BLaER1 (cell line): Measurements from ENCODE around the gene GRIK3.
"Not testable (repeated sequence)": the region's sequence is repeated elsewhere in the genome, so short reads cannot be mapped to it uniquely, and the experiment has no call there.

Source experiments
- H3K27ac ChIP-seq: shearing (Covaris generic); formaldehyde crosslinking; 2 replicates; pipeline ENCODE4 v1.8.1; 2022
- H3K27me3 ChIP-seq: shearing (Covaris generic); formaldehyde crosslinking; 2 replicates; pipeline ENCODE4 v1.8.1; 2022
- H3K36me3 ChIP-seq: shearing (Covaris generic); formaldehyde crosslinking; 2 replicates; pipeline ENCODE4 v1.8.1; 2022
- H3K4me1 ChIP-seq: shearing (Covaris generic); formaldehyde crosslinking; 2 replicates; pipeline ENCODE4 v1.8.1; 2022
- H3K4me2 ChIP-seq: shearing (Covaris generic); formaldehyde crosslinking; 2 replicates; pipeline ENCODE4 v1.8.1; 2022
- H3K4me3 ChIP-seq: shearing (Covaris generic); formaldehyde crosslinking; 2 replicates; pipeline ENCODE4 v1.8.1; 2022
- H3K9ac ChIP-seq: shearing (Covaris generic); formaldehyde crosslinking; 2 replicates; pipeline ENCODE4 v1.8.1; 2022
- H3K9me3 ChIP-seq: shearing (Covaris generic); formaldehyde crosslinking; 2 replicates; pipeline ENCODE4 v1.8.1; 2022
- H4K20me1 ChIP-seq: shearing (Covaris generic); formaldehyde crosslinking; 2 replicates; pipeline ENCODE4 v1.8.1; 2022
- Cebpa-rat ChIP-seq: shearing (Covaris generic); IDR thresholded peaks from 2 replicates; pipeline ENCODE4 v1.8.1; 2022

GRIK3 gene

GRCh38 chr1:36908096-36908495, 126.2 kb downstream of the GRIK3 start:
- no peak for TF ChIP-seq Cebpa-rat
- Histone ChIP-seq H4K20me1 (no peaks in the 10 kb centered on the region), H3K4me2 (no peak overlapping the region), H3K27ac (no peak overlapping the region), H3K4me3 (no peak overlapping the region), H3K9me3 (no peaks in the 10 kb centered on the region), H3K36me3 (no peaks in the 10 kb centered on the region), H3K9ac (no peak overlapping the region), H3K4me1 (peaks cover 25% of the 10 kb centered on the region), H3K27me3 (no peaks in the 10 kb centered on the region)

- no peak for TF ChIP-seq Cebpa-rat
- Histone ChIP-seq H3K4me2 (no peak overlapping the region), H3K4me3 (no peak overlapping the region), H3K4me1 (peaks cover 22% of the 10 kb centered on the region), H3K9ac (no peak overlapping the region), H3K36me3 (no peaks in the 10 kb centered on the region), H3K27ac (no peak overlapping the region), H3K9me3 (no peaks in the 10 kb centered on the region), H3K27me3 (no peaks in the 10 kb centered on the region), H4K20me1 (no peaks in the 10 kb centered on the region)
Observed at GRCh38 chr1:36906555-36906954, 127.8 kb downstream of the GRIK3 start.

GRCh38 chr1:36905941-36906340, 128.4 kb downstream of the GRIK3 start:
- TF ChIP-seq Cebpa-rat: no peak

GRCh38 chr1:36900128-36900527, 134.2 kb downstream of the GRIK3 start:
- H3K36me3 ChIP-seq: no peaks in the 10 kb centered on the region
- no peak overlapping the region for H3K4me3 ChIP-seq
- no peak overlapping the region for H3K4me2 ChIP-seq
- TF ChIP-seq Cebpa-rat: no peak
- no peaks in the 10 kb centered on the region for H3K27me3 ChIP-seq
- H3K4me1 ChIP-seq: no peaks in the 10 kb centered on the region
- H3K27ac ChIP-seq: no peak overlapping the region
- no peaks in the 10 kb centered on the region for H4K20me1 ChIP-seq
- H3K9me3 ChIP-seq: peaks cover 5% of the 10 kb centered on the region
- H3K9ac ChIP-seq: no peak overlapping the region

More at GRCh38 chr1:36905941-36906340, 128.4 kb downstream of the GRIK3 start:
- no peak overlapping the region for H3K9ac ChIP-seq
- no peaks in the 10 kb centered on the region for H3K36me3 ChIP-seq
- H3K4me2 ChIP-seq: no peak overlapping the region
- no peaks in the 10 kb centered on the region for H3K27me3 ChIP-seq
- no peak overlapping the region for H3K4me3 ChIP-seq
- H4K20me1 ChIP-seq: no peaks in the 10 kb centered on the region
- no peak overlapping the region for H3K27ac ChIP-seq
- H3K9me3 ChIP-seq: no peaks in the 10 kb centered on the region
- peaks cover 16% of the 10 kb centered on the region for H3K4me1 ChIP-seq

GRCh38 chr1:36897813-36898212, 136.5 kb downstream of the GRIK3 start:
- H3K36me3 ChIP-seq, H3K9ac ChIP-seq, H3K27me3 ChIP-seq, H3K9me3 ChIP-seq, H3K4me3 ChIP-seq, H3K4me1 ChIP-seq, H4K20me1 ChIP-seq, H3K27ac ChIP-seq, H3K4me2 ChIP-seq: not testable (repeated sequence)

DNA sequence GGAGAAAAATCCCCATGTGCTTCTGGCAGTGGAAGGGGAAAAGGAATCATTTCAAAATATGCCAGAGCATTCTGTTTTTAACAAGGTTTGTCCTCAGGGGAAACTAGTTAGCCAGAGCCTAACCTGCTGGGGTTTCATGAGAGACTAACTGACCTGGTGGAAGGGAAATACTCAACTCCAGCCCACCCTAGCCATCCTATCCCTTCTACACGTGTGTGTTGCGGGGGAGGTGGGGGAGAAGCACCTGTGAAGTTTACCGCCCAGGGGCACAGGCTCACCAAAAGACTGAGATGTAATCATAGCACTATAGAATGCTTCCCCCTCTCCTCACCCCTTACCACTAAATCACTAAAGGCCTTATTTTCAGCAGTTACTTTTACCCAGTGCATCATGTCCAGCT, 139.5 kb downstream of the GRIK3 start:
- TF ChIP-seq Cebpa-rat: no peak
- Histone ChIP-seq H3K4me3 (no peak overlapping the region), H4K20me1 (no peaks in the 10 kb centered on the region)

DNA sequence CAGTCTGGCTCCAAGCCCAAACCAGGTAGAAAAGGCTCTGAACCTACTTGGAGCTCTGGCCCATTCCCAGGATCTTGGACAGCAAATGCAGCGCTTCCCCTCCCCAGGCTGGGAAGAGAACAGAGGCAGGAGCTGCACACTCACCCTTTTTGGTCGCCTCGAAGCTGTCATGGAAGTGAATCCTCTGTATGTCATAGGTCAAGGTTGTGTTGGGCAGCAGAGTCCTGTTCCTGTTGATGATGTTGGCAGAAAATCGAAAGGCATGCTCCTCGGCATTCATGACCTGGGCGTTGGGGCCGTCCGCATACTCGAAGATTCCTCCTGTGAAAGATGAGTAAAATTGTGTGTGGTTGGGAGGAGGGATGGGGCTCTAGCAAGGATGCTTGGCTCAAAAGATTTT, 143.5 kb downstream of the GRIK3 start:
- H3K4me1 ChIP-seq: no peaks in the 10 kb centered on the region
- H3K36me3 ChIP-seq: no peaks in the 10 kb centered on the region
- no peaks in the 10 kb centered on the region for H3K9me3 ChIP-seq
- no peak overlapping the region for H3K9ac ChIP-seq
- H3K4me2 ChIP-seq: no peak overlapping the region
- H3K27ac ChIP-seq: no peak overlapping the region
- no peak for TF ChIP-seq Cebpa-rat
- no peaks in the 10 kb centered on the region for H3K27me3 ChIP-seq
- no peak overlapping the region for H3K4me3 ChIP-seq
- no peaks in the 10 kb centered on the region for H4K20me1 ChIP-seq

More for the DNA sequence above, 139.5 kb downstream of the GRIK3 start:
- Histone ChIP-seq H3K9ac (no peak overlapping the region), H3K4me1 (no peaks in the 10 kb centered on the region), H3K9me3 (peaks cover 5% of the 10 kb centered on the region), H3K27ac (no peak overlapping the region), H3K36me3 (no peaks in the 10 kb centered on the region), H3K27me3 (no peaks in the 10 kb centered on the region), H3K4me2 (no peak overlapping the region)

DNA sequence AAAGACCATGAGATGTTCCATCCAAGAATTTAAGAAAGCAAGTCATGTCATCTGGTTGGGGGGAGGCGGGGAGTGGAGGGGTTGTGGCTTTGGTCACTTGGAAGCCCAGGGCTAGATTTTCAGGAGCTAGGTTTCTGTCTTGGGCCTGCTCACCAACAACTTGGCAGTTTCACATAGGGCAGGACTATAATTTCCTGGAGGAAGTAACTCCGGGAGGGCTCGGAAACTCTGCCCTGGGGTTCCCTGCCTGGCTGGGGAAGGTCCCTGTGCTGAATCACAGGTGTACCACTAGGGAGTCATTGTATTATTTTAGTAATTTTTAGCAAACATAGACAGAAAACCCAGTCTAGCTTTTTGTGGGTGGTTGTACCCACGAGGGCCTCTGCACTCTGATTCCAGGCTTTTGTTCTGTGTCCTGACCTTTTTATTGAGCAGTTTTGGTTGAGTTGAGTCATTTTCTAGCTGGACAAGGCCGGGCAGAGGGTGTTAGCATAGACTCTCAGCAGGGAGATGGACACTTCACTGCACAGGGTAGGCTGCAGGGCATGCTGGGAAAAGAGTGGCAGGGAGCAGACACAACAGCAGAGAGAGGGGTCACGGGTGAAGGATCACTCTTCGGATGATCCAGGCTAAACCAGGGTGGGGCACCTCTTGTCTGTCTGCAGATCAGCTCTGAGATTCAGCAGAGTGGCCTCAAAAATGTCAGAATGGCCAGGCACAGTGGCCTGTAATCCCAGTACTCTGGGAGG, 144.7 kb downstream of the GRIK3 start:
- Histone ChIP-seq H3K9ac (no peak overlapping the region), H3K9me3 (no peaks in the 10 kb centered on the region), H3K36me3 (no peaks in the 10 kb centered on the region), H4K20me1 (no peaks in the 10 kb centered on the region), H3K4me1 (no peaks in the 10 kb centered on the region), H3K27ac (no peak overlapping the region), H3K27me3 (no peaks in the 10 kb centered on the region), H3K4me3 (no peak overlapping the region), H3K4me2 (no peak overlapping the region)
- no peak for TF ChIP-seq Cebpa-rat

DNA sequence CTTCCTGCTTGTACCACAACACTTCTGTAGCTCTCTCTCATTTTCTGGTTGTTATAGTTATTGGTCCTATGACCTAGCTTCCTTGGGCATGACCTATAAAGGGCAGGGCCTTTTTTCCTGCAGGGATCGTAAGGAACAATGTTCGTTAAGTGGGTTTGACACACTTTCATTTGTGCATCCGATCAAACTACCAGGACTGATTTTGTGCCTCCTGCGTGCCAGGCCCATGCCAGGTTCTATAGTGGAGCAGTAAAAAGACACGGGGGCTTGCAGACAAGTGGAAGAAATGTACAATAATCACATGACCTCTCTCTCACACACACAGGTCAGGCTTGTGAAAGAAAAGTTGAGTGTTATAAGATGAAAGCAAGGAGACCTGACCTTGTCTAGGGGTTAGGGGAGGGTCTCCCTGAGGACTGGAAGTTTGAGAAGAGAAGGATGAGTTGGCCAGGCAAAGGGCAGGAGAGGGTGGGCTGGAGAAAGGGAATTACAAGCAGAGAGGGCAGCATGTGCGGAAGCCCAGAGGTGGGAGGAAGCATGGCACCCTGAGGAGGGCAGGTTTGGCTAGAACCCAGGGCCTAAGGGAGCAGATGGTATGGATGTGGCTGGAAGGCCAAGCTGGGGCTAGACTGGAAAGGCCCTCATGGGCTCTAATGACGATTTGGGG, 145.4 kb downstream of the GRIK3 start:
- H3K4me2 ChIP-seq: no peak overlapping the region

DNA sequence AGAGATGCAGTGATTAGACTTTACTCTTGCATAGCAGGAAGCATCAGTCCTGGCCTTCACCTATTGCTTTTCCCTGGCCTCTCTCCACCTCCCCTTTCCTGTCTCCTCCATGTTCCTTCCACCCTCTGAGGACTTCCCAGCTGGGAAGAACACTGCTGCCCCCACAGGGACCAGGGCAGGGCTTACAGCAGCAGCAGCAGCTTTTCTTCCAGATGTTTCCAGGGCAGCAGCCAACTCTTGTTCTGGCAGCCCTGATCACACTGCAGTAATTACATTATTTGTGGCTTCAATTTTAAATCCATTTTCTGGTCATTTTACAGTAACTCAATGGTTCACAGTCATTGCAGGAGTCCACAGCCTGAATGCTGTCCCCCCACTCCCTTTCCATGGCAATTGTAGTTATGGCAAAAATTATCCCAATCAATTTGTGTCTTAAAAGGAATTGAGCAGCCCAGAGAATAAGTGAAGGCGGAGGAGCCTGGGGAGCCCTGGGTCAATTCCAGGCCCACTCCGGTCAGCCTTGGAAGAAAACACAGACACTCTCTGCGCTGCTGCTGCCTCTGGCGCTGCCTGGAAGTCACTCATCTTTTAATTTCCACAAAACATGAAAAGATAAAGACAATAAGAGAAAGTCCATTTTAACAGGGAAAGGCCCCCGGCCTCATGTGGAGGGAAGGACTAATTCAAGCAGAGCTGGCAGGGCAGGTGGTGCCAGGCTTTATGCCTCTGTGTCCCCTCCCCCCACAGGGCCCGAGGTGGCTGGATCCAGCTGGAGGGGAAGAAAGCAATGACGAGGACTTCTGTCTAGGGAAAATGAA, 148.6 kb downstream of the GRIK3 start:
- no peaks in the 10 kb centered on the region for H3K36me3 ChIP-seq
- H3K27ac ChIP-seq: no peak overlapping the region
- H3K9me3 ChIP-seq: no peaks in the 10 kb centered on the region
- peaks cover 9% of the 10 kb centered on the region; the same call in 1 of the 2 replicates for H3K4me1 ChIP-seq
- H3K4me2 ChIP-seq: no peak overlapping the region
- no peak overlapping the region for H3K4me3 ChIP-seq
- TF ChIP-seq Cebpa-rat: no peak
- no peaks in the 10 kb centered on the region for H4K20me1 ChIP-seq
- no peaks in the 10 kb centered on the region for H3K27me3 ChIP-seq
- no peak overlapping the region for H3K9ac ChIP-seq

More for the DNA sequence above, 145.4 kb downstream of the GRIK3 start:
- TF ChIP-seq Cebpa-rat: no peak
- Histone ChIP-seq H4K20me1 (no peaks in the 10 kb centered on the region), H3K4me3 (no peak overlapping the region), H3K9ac (no peak overlapping the region), H3K36me3 (no peaks in the 10 kb centered on the region), H3K27ac (no peak overlapping the region), H3K4me1 (peaks cover 6% of the 10 kb centered on the region; the same call in 1 of the 2 replicates), H3K27me3 (no peaks in the 10 kb centered on the region), H3K9me3 (no peaks in the 10 kb centered on the region)
